GF-D8 (cell line): ENCODE data around the gene HDX.
"Not testable (repeated sequence)": the region's sequence is repeated elsewhere in the genome, so short reads cannot be mapped to it uniquely, and the experiment has no call there.

ENCODE experiments used
- DNase-seq: peaks from one replicate; lab custom pipeline; 2025; lab: John Stamatoyannopoulos, UW

HDX gene

GRCh38 chrX:84339507-84340364, 162.5 kb downstream of the HDX start:
- DNase-seq, result no peak

DNA sequence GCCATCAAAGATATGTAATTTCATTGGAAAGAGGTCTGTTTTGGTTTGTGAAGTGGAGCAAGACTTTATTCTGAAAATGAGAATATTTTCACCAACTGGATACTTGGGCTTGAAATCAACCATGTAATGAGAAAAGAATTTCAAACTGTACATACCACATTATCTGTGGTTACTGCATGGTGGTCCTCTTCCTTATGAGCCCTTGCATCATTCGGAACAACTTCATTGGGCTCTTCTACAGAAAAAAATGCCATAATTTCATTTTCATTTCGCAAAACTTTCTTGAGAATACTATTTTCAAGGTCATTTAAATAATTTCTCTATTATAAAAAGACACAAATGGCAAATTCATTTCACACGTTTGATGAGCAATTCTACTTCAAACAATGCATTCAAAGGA, 165.6 kb downstream of the HDX start:
- no peak for DNase-seq

GRCh38 chrX:84335121-84335520, 167.1 kb downstream of the HDX start:
- DNase-seq, result no peak

DNA sequence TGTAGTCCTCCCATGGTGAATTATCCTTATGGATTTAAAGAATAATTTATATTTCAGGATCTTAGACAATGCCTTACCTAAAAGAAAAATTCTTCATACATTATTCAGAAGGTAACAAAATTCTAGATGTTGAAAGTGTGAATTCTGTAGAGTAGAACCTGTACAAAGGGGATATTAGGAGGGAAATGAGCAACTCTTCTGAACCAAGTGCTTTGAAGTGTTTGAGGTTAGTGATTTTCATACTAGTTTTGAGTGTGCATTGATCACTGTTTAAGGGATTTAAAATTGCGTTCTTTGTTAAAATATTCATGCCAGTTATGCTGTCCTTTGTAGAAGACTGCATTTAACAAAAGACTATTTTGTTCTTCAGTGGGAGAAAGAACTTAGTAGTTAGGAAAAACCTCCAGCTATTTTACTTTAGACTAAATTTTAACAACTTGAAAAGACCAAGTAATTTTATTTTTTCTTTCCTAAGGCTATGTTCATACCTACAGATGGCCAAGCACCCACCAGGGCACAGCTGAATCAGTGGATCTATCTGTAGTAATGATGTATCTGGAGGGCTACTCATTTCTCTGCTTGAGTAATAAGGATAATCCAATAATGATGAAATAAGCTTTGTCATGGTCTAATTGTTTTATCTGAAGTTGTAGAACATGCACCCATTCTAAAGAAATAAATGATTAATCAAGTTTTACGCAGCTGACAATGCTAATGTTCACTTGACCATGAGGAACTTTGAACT, 180.0 kb downstream of the HDX start:
- no peak for DNase-seq

DNA sequence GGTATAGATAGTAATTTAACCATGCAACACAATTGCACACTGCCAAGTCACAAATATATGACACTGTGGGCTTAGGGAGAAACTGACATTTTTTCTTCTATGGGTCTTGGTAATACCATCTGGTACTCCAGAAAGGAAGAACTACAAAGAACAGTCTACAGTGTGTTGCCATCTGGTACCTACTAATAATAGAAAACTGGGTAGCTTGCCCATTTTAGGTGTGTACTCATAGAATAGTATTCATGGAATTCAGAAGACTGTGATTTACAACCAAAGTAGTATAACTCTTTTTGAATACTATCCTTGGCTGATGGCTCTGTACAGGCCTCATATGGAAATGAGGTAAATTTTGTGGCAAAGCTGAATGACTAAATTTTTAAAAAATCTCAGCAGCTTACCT, 181.6 kb downstream of the HDX start:
- DNase-seq, result no peak

DNA sequence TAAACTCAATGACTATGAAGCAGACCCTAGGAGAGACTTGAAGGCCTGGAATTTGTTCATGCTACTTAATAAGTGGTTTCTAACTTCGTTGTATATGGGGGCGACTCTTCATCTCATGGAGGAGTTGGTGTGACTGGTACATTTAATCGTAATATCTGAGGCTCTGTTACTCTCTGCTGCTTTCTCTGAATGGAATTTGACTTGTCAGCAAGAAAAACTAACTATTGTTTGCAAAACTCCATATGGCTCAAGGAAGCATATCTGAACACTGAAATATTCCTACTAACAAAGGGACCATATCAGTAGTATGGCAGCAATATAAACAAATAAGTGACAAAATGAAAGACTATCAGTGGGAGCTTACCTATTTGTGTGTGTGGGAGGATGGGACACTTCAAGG, 182.2 kb downstream of the HDX start:
- DNase-seq, result no peak

DNA sequence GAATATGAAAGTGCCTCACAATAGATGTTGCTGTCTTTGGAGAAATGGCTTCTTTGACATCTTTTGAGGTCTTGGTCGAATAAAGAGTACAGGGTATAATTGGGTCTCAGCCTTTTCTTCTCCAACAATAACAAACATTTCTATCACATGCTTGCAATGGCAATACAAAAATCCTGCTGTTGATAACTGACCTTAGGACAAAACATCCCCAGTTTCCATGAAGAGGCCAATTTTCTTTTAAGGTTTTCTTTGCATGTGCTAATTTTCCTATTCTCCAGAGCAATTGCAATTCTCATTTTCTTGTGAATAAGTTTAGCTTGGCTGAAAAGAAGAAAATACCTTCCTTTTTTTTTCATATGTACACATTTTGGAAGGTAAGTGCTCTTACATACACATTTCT, 183.6 kb downstream of the HDX start:
- no peak for DNase-seq

DNA sequence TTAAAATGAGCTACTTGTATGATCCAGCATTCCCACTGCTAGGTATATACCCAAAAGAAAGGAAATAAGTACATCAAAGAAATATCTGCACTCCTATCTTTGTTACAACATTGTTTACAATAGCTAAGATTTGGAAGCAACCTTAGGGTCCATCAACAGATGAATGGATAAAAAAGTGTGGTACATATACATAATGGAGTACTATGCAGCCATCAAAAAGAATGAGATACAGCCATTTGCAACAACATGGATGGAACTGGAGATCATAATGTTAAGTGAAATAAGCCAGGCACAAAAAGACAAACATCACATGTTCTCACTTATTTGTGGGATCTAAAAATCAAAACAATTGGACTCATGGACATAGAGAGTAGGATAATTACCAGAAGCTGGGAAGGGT, 186.3 kb downstream of the HDX start:
- DNase-seq, result not testable (repeated sequence)
